GM10248 (cell line): ENCODE data around the gene TRAF3IP1.
"Not testable (repeated sequence)": the region's sequence is repeated elsewhere in the genome, so short reads cannot be mapped to it uniquely, and the experiment has no call there.

Experiments used
- CTCF ChIA-PET: fragments of 300-600 bp; sonication (Branson Sonifier 250); formaldehyde crosslinking; extraction: SDS; loops from one replicate; lab custom pipeline; 2021; ENCODE audit warnings: antibody characterized with exemption; lab: Yijun Ruan, JAX
- POLR2A ChIA-PET: fragments of 350-650 bp; sonication (Branson Sonifier 250); formaldehyde crosslinking; extraction: SDS; loops from one replicate; lab custom pipeline; 2020; ENCODE audit warnings: antibody characterized with exemption; lab: Yijun Ruan, JAX
- DNase-seq: peaks from one replicate; pipeline ENCODE4 v3.0.0; 2012; ENCODE audit errors: extremely low spot score
- CTCF ChIP-seq: IDR thresholded peaks from 2 replicates; pipeline ENCODE4 v1.5.1; 2012; ENCODE audit warnings: mild to moderate bottlenecking, low read depth; ENCODE audit errors: extremely low read depth, missing control alignments, control extremely low read depth

Gene TRAF3IP1

GRCh38 chr2:238439917-238440316 lies 119.6 kb downstream of the TRAF3IP1 start:
- ChIA-PET CTCF (interaction anchor here (1.0 kb wide), 1 partner anchor 9 kb away, joined by 3 read pairs; no protein-coding TSS in a partner anchor), POLR2A (no interaction called here)
- no peak for DNase-seq
- TF ChIP-seq CTCF: no peak

- no peak for TF ChIP-seq CTCF
- CTCF ChIA-PET: interaction anchor here (1.0 kb wide), 1 partner anchor 10 kb away, joined by 3 read pairs; no protein-coding TSS in a partner anchor
- no peak for DNase-seq
- POLR2A ChIA-PET: no interaction called here
Observed at GRCh38 chr2:238440331-238440730, 120.0 kb downstream of the TRAF3IP1 start.

GRCh38 chr2:238440767-238441166 lies 120.4 kb downstream of the TRAF3IP1 start:
- ChIA-PET POLR2A (no interaction called here), CTCF (interaction anchor here (1.4 kb wide), 1 partner anchor 9 kb away, joined by 3 read pairs; no protein-coding TSS in a partner anchor)
- no peak for TF ChIP-seq CTCF
- no peak for DNase-seq

GRCh38 chr2:238441262-238442114 lies 121.2 kb downstream of the TRAF3IP1 start:
- ChIA-PET POLR2A (no interaction called here), CTCF (interaction anchor here (1.1 to 1.4 kb wide), 2 partner anchors 10 to 34 kb away, joined by 3 read pairs; no protein-coding TSS in a partner anchor)
- no peak for TF ChIP-seq CTCF
- DNase-seq: no peak

- DNase-seq, POLR2A ChIA-PET: not testable (repeated sequence)
- CTCF ChIA-PET: interaction anchor here (1.1 to 1.4 kb wide), 2 partner anchors 11 to 33 kb away, joined by 3 read pairs; no protein-coding TSS in a partner anchor
Observed at GRCh38 chr2:238442257-238442656, 121.9 kb downstream of the TRAF3IP1 start.

- CTCF ChIA-PET: interaction anchor here (0.8 kb wide), 1 partner anchor 341 kb away, joined by 3 read pairs; no protein-coding TSS in a partner anchor
- POLR2A ChIA-PET: no interaction called here
- no peak for TF ChIP-seq CTCF
- DNase-seq: no peak
Observed at GRCh38 chr2:238444242-238444641, 123.9 kb downstream of the TRAF3IP1 start.
